ENCODE results near the gene NIP7. TPM values are rescaled to one million over a fixed set of nuclear protein-coding genes. Genes with fewer than 3 reads are reported as not detected.
A peak's percentile ranks its signal among the peaks of the same experiment; 100 is the strongest.

NIP7 gene
- total and polyA plus RNA-seq, 2 of the 4 experiments (the other 2 are of a cell fraction) = 14.0 to 28.3 TPM

DNA sequence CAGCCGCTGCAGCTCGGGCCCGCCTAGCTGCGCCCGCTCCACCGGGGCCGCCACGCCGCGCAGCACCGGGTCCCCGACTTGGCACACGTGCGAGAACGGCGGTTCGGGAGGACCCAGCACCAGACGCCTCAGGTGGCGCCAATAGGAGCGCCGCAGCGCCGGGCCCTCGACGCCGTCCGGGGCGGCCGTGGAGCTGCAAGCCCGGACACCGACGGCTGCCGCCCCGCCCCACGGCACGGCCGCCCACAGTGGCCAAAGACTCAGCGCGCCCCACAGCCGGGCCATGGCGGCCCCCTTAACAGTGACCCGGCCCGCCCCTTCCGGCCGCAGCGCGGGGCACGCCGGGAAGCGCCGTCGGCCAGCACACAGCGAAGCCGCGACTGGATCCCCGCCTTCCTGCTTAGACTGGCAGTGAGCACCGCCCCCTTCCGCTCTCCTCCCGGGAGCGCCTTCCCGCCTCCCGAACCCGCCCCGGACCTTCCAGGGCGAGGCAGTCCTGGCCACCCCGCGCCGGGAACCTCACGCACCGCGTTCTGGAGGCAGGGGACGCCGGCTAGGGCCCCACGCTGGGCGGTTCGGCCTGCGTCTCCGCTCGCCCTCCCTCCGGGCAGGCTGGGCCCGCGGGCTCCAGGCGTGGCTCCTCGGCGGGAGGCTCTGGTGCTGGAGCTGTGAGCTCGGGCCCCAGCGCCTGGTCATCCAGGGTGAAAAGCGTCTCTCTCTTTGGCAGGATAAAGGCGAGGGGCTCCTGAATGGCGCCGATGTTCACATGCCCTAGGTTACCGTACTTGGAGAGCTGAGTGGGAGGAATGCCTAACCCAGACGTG is 9.1 kb upstream of the NIP7 start, which contains the start of gene PDF:
TSS of gene PDF (minus strand) at position 303 of the 824 bp plus-strand sequence. CDS start at position 285, 18 bp downstream.
- peak within 1 kb of the TSS; percentile 92 for H4K91ac ChIP-seq (ENCODE audit: insufficient read depth, low read depth, low read length)
- no TSS peak for BruUV-seq (replicated peaks)
- ATAC-seq (ENCODE audit: low read depth) (peak; percentile 92), DNase-seq (peak; percentile 90)
- H3K36me3 ChIP-seq (ENCODE audit: control insufficient read depth, insufficient read depth, low read length) = peaks cover 49% of the 10 kb centered on the region
- peak within 1 kb of the TSS; percentile 86 for H3K27ac ChIP-seq (ENCODE audit: insufficient read depth, low read length)
- H4K8ac ChIP-seq (ENCODE audit: low read depth in 2 of 2, low read length in 2 of 2) = peak within 1 kb of the TSS; percentile 88 to 95; a peak in 3 of 4 replicates
- WGBS, 2 experiments (ENCODE audit: extremely low coverage in 2 of 2, insufficient read length in 1 of 2) = 0% methylated on average over 43 of the region's 93 CpGs; no CpG with 5 or more reads in 1 of the 2 experiments
- H3K18ac ChIP-seq (ENCODE audit: low read depth, low read length) = no peak within 1 kb of the TSS
- H2BK5ac ChIP-seq (ENCODE audit: low read depth, low read length, poor library complexity, severe bottlenecking) = peak within 1 kb of the TSS; percentile 85
- no peaks in the 10 kb centered on the region for H3K9me3 ChIP-seq (ENCODE audit: control insufficient read depth, insufficient read depth, low read length)
- intact Hi-C loops (cut with micrococcal nuclease) (no loop called here), dilution Hi-C loops (cut with HindIII; ENCODE audit: low sequenced_read_pairs, unreplicated experiment) (no loop called here), in situ Hi-C loops (cut with MboI; ENCODE audit: low sequenced_read_pairs) (no loop called here)
- POLR2A ChIA-PET (ENCODE audit: unreplicated experiment) = no interaction called here
- CTCF ChIA-PET = interaction anchor here (0.6 kb wide), 1 partner anchor 113 kb away, joined by 5 read pairs; no protein-coding TSS in a partner anchor
- peak within 1 kb of the TSS; percentile 27 for H4K5ac ChIP-seq (ENCODE audit: low read depth, low read length)
- H3K56ac ChIP-seq (ENCODE audit: extremely low read depth, insufficient read depth, low read length) = peak within 1 kb of the TSS; percentile 54
- H2AK9ac ChIP-seq (replicated peaks; ENCODE audit: low read depth, low read length, poor library complexity) = peak within 1 kb of the TSS; percentile 97
- H3K27me3 ChIP-seq (ENCODE audit: control insufficient read depth, insufficient read depth, low read length) = no peaks in the 10 kb centered on the region
- peak within 1 kb of the TSS; percentile 97 for H2AFZ ChIP-seq (replicated peaks; ENCODE audit: low read length, poor library complexity)
- H3K23ac ChIP-seq (ENCODE audit: low read depth, low read length) = peak within 1 kb of the TSS; percentile 98
- peaks cover 12% of the 10 kb centered on the region for H3K4me1 ChIP-seq (ENCODE audit: control insufficient read depth, insufficient read depth, low read length)
- peaks cover 41% of the 10 kb centered on the region for H4K20me1 ChIP-seq (ENCODE audit: insufficient read depth, low read length)
- H2BK20ac ChIP-seq (ENCODE audit: low read depth, low read length) = no peak within 1 kb of the TSS
- H3K4me2 ChIP-seq (ENCODE audit: low read depth, low read length) = peak within 1 kb of the TSS; percentile 91
- H3K4ac ChIP-seq (ENCODE audit: low read depth, low read length) = peak within 1 kb of the TSS; percentile 96
- TF ChIP-seq BHLHE40 (IDR thresholded peaks at IDR 0.05; ENCODE audit: low read depth, low read length) (peak; percentile 27; the same call in 1 of the 2 replicates), MAZ (IDR thresholded peaks at IDR 0.05; ENCODE audit: borderline replicate concordance, low read depth, low read length) (peak; percentile 74; the same call in 1 of the 2 replicates), POLR2A (IDR thresholded peaks at IDR 0.05; ENCODE audit: low read depth, low read length) (peak; percentile 64; the same call in 1 of the 2 replicates), FOS (IDR thresholded peaks at IDR 0.05; ENCODE audit: low read depth, low read length) (no peak), MAFK (IDR thresholded peaks at IDR 0.05; ENCODE audit: low read depth, low read length) (no peak), MXI1 (IDR thresholded peaks at IDR 0.05; ENCODE audit: borderline replicate concordance, low read depth, low read length) (peak; percentile 80; the same call in 1 of the 2 replicates), SMC3 (IDR thresholded peaks at IDR 0.05; ENCODE audit: low read depth, low read length) (no peak), CEBPB (IDR thresholded peaks at IDR 0.05; ENCODE audit: low read depth, low read length) (0 out of 2 replicates have a peak, but pooled peaks have one; percentile 38)
- TF ChIP-seq, protein P1, sequence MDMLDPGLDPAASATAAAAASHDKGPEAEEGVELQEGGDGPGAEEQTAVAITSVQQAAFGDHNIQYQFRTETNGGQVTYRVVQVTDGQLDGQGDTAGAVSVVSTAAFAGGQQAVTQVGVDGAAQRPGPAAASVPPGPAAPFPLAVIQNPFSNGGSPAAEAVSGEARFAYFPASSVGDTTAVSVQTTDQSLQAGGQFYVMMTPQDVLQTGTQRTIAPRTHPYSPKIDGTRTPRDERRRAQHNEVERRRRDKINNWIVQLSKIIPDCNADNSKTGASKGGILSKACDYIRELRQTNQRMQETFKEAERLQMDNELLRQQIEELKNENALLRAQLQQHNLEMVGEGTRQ (IDR thresholded peaks at IDR 0.05; ENCODE audit: low read depth, low read length) = peak; percentile 4; the same call in 1 of the 2 replicates
- H3K79me1 ChIP-seq (ENCODE audit: low read depth in 1 of 2, low read length in 2 of 2) = peaks cover 45 to 73% of the 10 kb centered on the region in 2 experiments
- H3K14ac ChIP-seq (replicated peaks; ENCODE audit: low read depth, low read length) = peak within 1 kb of the TSS; percentile 96
- H3K9ac ChIP-seq (ENCODE audit: low read depth, low read length) = peak within 1 kb of the TSS; percentile 77
- peak within 1 kb of the TSS; percentile 75 for H2BK120ac ChIP-seq (ENCODE audit: low read depth, low read length)
- H3K4me3 ChIP-seq (ENCODE audit: insufficient read depth, low read depth, low read length) = peak within 1 kb of the TSS; percentile 78
- peak within 1 kb of the TSS; percentile 84 for H2AK5ac ChIP-seq (ENCODE audit: low read depth, low read length)
- H2BK15ac ChIP-seq (ENCODE audit: low read depth, low read length) = no peak within 1 kb of the TSS
- H3K9me1 ChIP-seq (ENCODE audit: insufficient read depth, low read length) = peaks cover 10% of the 10 kb centered on the region

Data from IMR-90 (cell line).